ENCODE measurements around the gene MAP2. TPM values are rescaled to one million over a fixed set of nuclear protein-coding genes. Genes with fewer than 3 reads are reported as not detected.

MAP2 gene
- total RNA-seq, 1 experiment from 2014 or later, result 7.4 TPM

GRCh38 chr2:209534228-209534627, 110.4 kb downstream of the MAP2 start:
- POLR2A ChIA-PET, result no interaction called here
- CTCF ChIA-PET, result no interaction called here
- no peaks in the 10 kb centered on the region for H3K27me3 ChIP-seq (ENCODE audit: insufficient read depth, low read length)
- H2AFZ ChIP-seq (ENCODE audit: low read depth, low read length, poor library complexity, severe bottlenecking), result no peak overlapping the region
- no peak overlapping the region for H3K9ac ChIP-seq (ENCODE audit: low read length)
- H3K27ac ChIP-seq (ENCODE audit: low read depth, low read length), result no peak overlapping the region
- intact Hi-C loops (cut with micrococcal nuclease), result no loop called here
- H3K36me3 ChIP-seq (ENCODE audit: control insufficient read depth in 1 of 2, insufficient read depth in 2 of 2, low read length in 2 of 2), result no peaks in the 10 kb centered on the region
- no peaks in the 10 kb centered on the region for H3K9me3 ChIP-seq (ENCODE audit: control insufficient read depth in 1 of 2, insufficient read depth in 1 of 2, low read depth in 1 of 2, low read length in 2 of 2)
- H3K4me3 ChIP-seq (replicated peaks in 1 of 2; ENCODE audit: low read depth in 1 of 2, low read length in 2 of 2), result no peak overlapping the region
- H4K20me1 ChIP-seq (ENCODE audit: insufficient read depth), result no peaks in the 10 kb centered on the region
- BruUV-seq (replicated peaks), result no TSS peak
- no peak for DNase-seq (ENCODE audit: low read depth, low spot score)
- H3K4me1 ChIP-seq (ENCODE audit: control insufficient read depth in 1 of 2, insufficient read depth in 2 of 2, low read length in 2 of 2), result no peaks in the 10 kb centered on the region
- TF ChIP-seq FOSL1 (IDR thresholded peaks at IDR 0.05; ENCODE audit: low read depth) (no peak), RAD21 (IDR thresholded peaks at IDR 0.05; ENCODE audit: low read depth) (no peak), ATF3 (IDR thresholded peaks at IDR 0.05) (no peak), ZBTB33 (IDR thresholded peaks at IDR 0.05; ENCODE audit: extremely low read depth, insufficient replicate concordance, low read length) (no peak), TCF7L2 (IDR thresholded peaks at IDR 0.05; ENCODE audit: borderline replicate concordance, extremely low read depth, insufficient read depth, insufficient read length) (no peak), CBX3 (IDR thresholded peaks at IDR 0.05; ENCODE audit: low read depth) (no peak), POLR2AphosphoS5 (IDR thresholded peaks at IDR 0.05; ENCODE audit: low read depth, low read length) (no peak), EZH2 (IDR thresholded peaks at IDR 0.05) (no peak), EGR1 (IDR thresholded peaks at IDR 0.05; ENCODE audit: low read depth) (no peak), SIN3A (IDR thresholded peaks at IDR 0.05; ENCODE audit: low read depth) (no peak), ZFX (IDR thresholded peaks at IDR 0.05) (no peak), ELF1 (IDR thresholded peaks at IDR 0.05; ENCODE audit: borderline replicate concordance, low read depth) (no peak), REST (IDR thresholded peaks at IDR 0.05; ENCODE audit: low read depth) (no peak), SRF (IDR thresholded peaks at IDR 0.05; ENCODE audit: low read depth) (no peak), POLR2A (IDR thresholded peaks at IDR 0.05; ENCODE audit: borderline replicate concordance, extremely low read depth, insufficient read depth, insufficient read length) (no peak), YY1 (IDR thresholded peaks at IDR 0.05; ENCODE audit: extremely low read depth, insufficient replicate concordance, low read depth, low read length) (no peak), CTCF (IDR thresholded peaks at IDR 0.05 in 2 of 3, conservative IDR thresholded peaks at IDR 0.05 in 1 of 3; ENCODE audit: borderline replicate concordance in 1 of 3, insufficient read depth in 1 of 3, low read depth in 2 of 3, low read length in 2 of 3) (no peak)
- ATAC-seq, result no peak
- RAD21 ChIA-PET (ENCODE audit: low non-redundant PET in 1 of 2, low total read pairs in 2 of 2, uncharacterized antibody in 2 of 2, unreplicated experiment in 2 of 2), result no interaction called here
- H3K4me2 ChIP-seq (ENCODE audit: low read length), result no peak overlapping the region
- no peaks in the 10 kb centered on the region for H3K79me2 ChIP-seq (ENCODE audit: insufficient read depth, low read length)
- H3K9me2 ChIP-seq (ENCODE audit: insufficient read depth), result no peaks in the 10 kb centered on the region
